ENCODE measurements around the gene DENND4A.

DENND4A gene

GRCh38 chr15:65771870-65772269 lies 20.2 kb downstream of the DENND4A start:
- Histone ChIP-seq H3K4me3 (ENCODE audit: low read length) (no peak overlapping the region), H3K9me3 (ENCODE audit: low read length) (no peaks in the 10 kb centered on the region), H3K36me3 (ENCODE audit: insufficient read depth, low read length) (no peaks in the 10 kb centered on the region), H3K27me3 (ENCODE audit: insufficient read depth, low read length) (no peaks in the 10 kb centered on the region), H3K4me1 (ENCODE audit: insufficient read depth, low read length) (no peaks in the 10 kb centered on the region), H2AFZ (ENCODE audit: low read depth, low read length) (no peak overlapping the region)

GRCh38 chr15:65769482-65769881 lies 22.6 kb downstream of the DENND4A start:
- Histone ChIP-seq H3K36me3 (ENCODE audit: insufficient read depth, low read length) (no peaks in the 10 kb centered on the region), H3K4me1 (ENCODE audit: insufficient read depth, low read length) (no peaks in the 10 kb centered on the region), H3K9me3 (ENCODE audit: low read length) (no peaks in the 10 kb centered on the region), H2AFZ (ENCODE audit: low read depth, low read length) (no peak overlapping the region), H3K4me3 (ENCODE audit: low read length) (no peak overlapping the region), H3K27me3 (ENCODE audit: insufficient read depth, low read length) (no peaks in the 10 kb centered on the region)

GRCh38 chr15:65767895-65768294 lies 24.2 kb downstream of the DENND4A start:
- Histone ChIP-seq H3K4me1 (ENCODE audit: insufficient read depth, low read length) (no peaks in the 10 kb centered on the region), H2AFZ (ENCODE audit: low read depth, low read length) (no peak overlapping the region), H3K27me3 (ENCODE audit: insufficient read depth, low read length) (no peaks in the 10 kb centered on the region), H3K36me3 (ENCODE audit: insufficient read depth, low read length) (no peaks in the 10 kb centered on the region), H3K4me3 (ENCODE audit: low read length) (no peak overlapping the region), H3K9me3 (ENCODE audit: low read length) (no peaks in the 10 kb centered on the region)

GRCh38 chr15:65767264-65767595 lies 24.9 kb downstream of the DENND4A start:
- Histone ChIP-seq H3K9me3 (ENCODE audit: low read length) (no peaks in the 10 kb centered on the region), H3K36me3 (ENCODE audit: insufficient read depth, low read length) (no peaks in the 10 kb centered on the region), H3K4me1 (ENCODE audit: insufficient read depth, low read length) (no peaks in the 10 kb centered on the region), H3K27me3 (ENCODE audit: insufficient read depth, low read length) (no peaks in the 10 kb centered on the region), H2AFZ (ENCODE audit: low read depth, low read length) (no peak overlapping the region), H3K4me3 (ENCODE audit: low read length) (no peak overlapping the region)

- no peak overlapping the region for H2AFZ ChIP-seq (ENCODE audit: low read depth, low read length)
- H3K9me3 ChIP-seq (ENCODE audit: low read length) = no peaks in the 10 kb centered on the region
- no peak overlapping the region for H3K4me3 ChIP-seq (ENCODE audit: low read length)
Observed at GRCh38 chr15:65766422-65767263, 25.4 kb downstream of the DENND4A start.

GRCh38 chr15:65765106-65765505 lies 27.0 kb downstream of the DENND4A start:
- no peaks in the 10 kb centered on the region for H3K36me3 ChIP-seq (ENCODE audit: insufficient read depth, low read length)
- H3K27me3 ChIP-seq (ENCODE audit: insufficient read depth, low read length) = no peaks in the 10 kb centered on the region
- no peaks in the 10 kb centered on the region for H3K9me3 ChIP-seq (ENCODE audit: low read length)
- no peak overlapping the region for H2AFZ ChIP-seq (ENCODE audit: low read depth, low read length)
- no peak overlapping the region for H3K4me3 ChIP-seq (ENCODE audit: low read length)
- no peaks in the 10 kb centered on the region for H3K4me1 ChIP-seq (ENCODE audit: insufficient read depth, low read length)

More at GRCh38 chr15:65766422-65767263, 25.4 kb downstream of the DENND4A start:
- Histone ChIP-seq H3K36me3 (ENCODE audit: insufficient read depth, low read length) (no peaks in the 10 kb centered on the region), H3K4me1 (ENCODE audit: insufficient read depth, low read length) (no peaks in the 10 kb centered on the region), H3K27me3 (ENCODE audit: insufficient read depth, low read length) (no peaks in the 10 kb centered on the region)

- Histone ChIP-seq H3K27me3 (ENCODE audit: insufficient read depth, low read length) (no peaks in the 10 kb centered on the region), H3K4me1 (ENCODE audit: insufficient read depth, low read length) (no peaks in the 10 kb centered on the region), H3K4me3 (ENCODE audit: low read length) (no peak overlapping the region), H3K9me3 (ENCODE audit: low read length) (no peaks in the 10 kb centered on the region), H2AFZ (ENCODE audit: low read depth, low read length) (no peak overlapping the region), H3K36me3 (ENCODE audit: insufficient read depth, low read length) (no peaks in the 10 kb centered on the region)
Observed at GRCh38 chr15:65762914-65763787, 28.9 kb downstream of the DENND4A start.

- H2AFZ ChIP-seq (ENCODE audit: low read depth, low read length) = no peak overlapping the region
- no peak overlapping the region for H3K4me3 ChIP-seq (ENCODE audit: low read length)
- no peaks in the 10 kb centered on the region for H3K27me3 ChIP-seq (ENCODE audit: insufficient read depth, low read length)
- H3K4me1 ChIP-seq (ENCODE audit: insufficient read depth, low read length) = no peaks in the 10 kb centered on the region
- H3K9me3 ChIP-seq (ENCODE audit: low read length) = no peaks in the 10 kb centered on the region
- no peaks in the 10 kb centered on the region for H3K36me3 ChIP-seq (ENCODE audit: insufficient read depth, low read length)
Observed at GRCh38 chr15:65762399-65762798, 29.7 kb downstream of the DENND4A start.

- Histone ChIP-seq H3K27me3 (ENCODE audit: insufficient read depth, low read length) (no peaks in the 10 kb centered on the region), H3K9me3 (ENCODE audit: low read length) (no peaks in the 10 kb centered on the region), H3K36me3 (ENCODE audit: insufficient read depth, low read length) (no peaks in the 10 kb centered on the region), H3K4me1 (ENCODE audit: insufficient read depth, low read length) (no peaks in the 10 kb centered on the region), H2AFZ (ENCODE audit: low read depth, low read length) (no peak overlapping the region), H3K4me3 (ENCODE audit: low read length) (no peak overlapping the region)
Observed at GRCh38 chr15:65761210-65761926, 30.7 kb downstream of the DENND4A start.

- Histone ChIP-seq H3K4me1 (ENCODE audit: insufficient read depth, low read length) (no peaks in the 10 kb centered on the region), H3K4me3 (ENCODE audit: low read length) (no peak overlapping the region), H3K27me3 (ENCODE audit: insufficient read depth, low read length) (no peaks in the 10 kb centered on the region), H3K9me3 (ENCODE audit: low read length) (no peaks in the 10 kb centered on the region), H3K36me3 (ENCODE audit: insufficient read depth, low read length) (no peaks in the 10 kb centered on the region), H2AFZ (ENCODE audit: low read depth, low read length) (no peak overlapping the region)
Observed at GRCh38 chr15:65759441-65759840, 32.7 kb downstream of the DENND4A start.

- Histone ChIP-seq H3K9me3 (ENCODE audit: low read length) (no peaks in the 10 kb centered on the region), H3K4me3 (ENCODE audit: low read length) (no peak overlapping the region), H3K27me3 (ENCODE audit: insufficient read depth, low read length) (no peaks in the 10 kb centered on the region), H2AFZ (ENCODE audit: low read depth, low read length) (no peak overlapping the region), H3K36me3 (ENCODE audit: insufficient read depth, low read length) (no peaks in the 10 kb centered on the region), H3K4me1 (ENCODE audit: insufficient read depth, low read length) (no peaks in the 10 kb centered on the region)
Observed at GRCh38 chr15:65758242-65758641, 33.9 kb downstream of the DENND4A start.

- Histone ChIP-seq H2AFZ (ENCODE audit: low read depth, low read length) (no peak overlapping the region), H3K4me3 (ENCODE audit: low read length) (no peak overlapping the region), H3K4me1 (ENCODE audit: insufficient read depth, low read length) (no peaks in the 10 kb centered on the region), H3K36me3 (ENCODE audit: insufficient read depth, low read length) (no peaks in the 10 kb centered on the region), H3K27me3 (ENCODE audit: insufficient read depth, low read length) (no peaks in the 10 kb centered on the region), H3K9me3 (ENCODE audit: low read length) (no peaks in the 10 kb centered on the region)
Observed at GRCh38 chr15:65757256-65757655, 34.8 kb downstream of the DENND4A start.

- H3K4me1 ChIP-seq (ENCODE audit: insufficient read depth, low read length) = no peaks in the 10 kb centered on the region
- H3K27me3 ChIP-seq (ENCODE audit: insufficient read depth, low read length) = no peaks in the 10 kb centered on the region
- no peak overlapping the region for H2AFZ ChIP-seq (ENCODE audit: low read depth, low read length)
- H3K9me3 ChIP-seq (ENCODE audit: low read length) = no peaks in the 10 kb centered on the region
- no peaks in the 10 kb centered on the region for H3K36me3 ChIP-seq (ENCODE audit: insufficient read depth, low read length)
- no peak overlapping the region for H3K4me3 ChIP-seq (ENCODE audit: low read length)
Observed at GRCh38 chr15:65752151-65752700, 39.9 kb downstream of the DENND4A start.
